H1 (cell line): ENCODE data around the gene C5orf58. TPM values are rescaled to one million over a fixed set of nuclear protein-coding genes. Genes with fewer than 3 reads are reported as not detected.

Source experiments
- CTCF ChIA-PET: fragments of 300-600 bp; sonication (Branson Sonifier 250); formaldehyde crosslinking; loops from one replicate; lab custom pipeline; 2021; ENCODE audit not compliant: partially characterized antibody; lab: Charles Lee
- POLR2A ChIA-PET: fragments of 300-600 bp; sonication (Branson Sonifier 250); formaldehyde crosslinking; loops from one replicate; lab custom pipeline; 2021; ENCODE audit warnings: inconsistent platforms; ENCODE audit not compliant: partially characterized antibody; lab: Charles Lee
- DNase-seq, 2 experiments: peaks; one replicate each; pipeline versions ENCODE4 v3.0.0 to v3.0.0-alpha.2; 2010 to 2022; ENCODE audit warnings: low spot score in 2 of 2, low read depth in 1 of 2, mixed read lengths in 1 of 2
- FAIRE-seq: peaks from 2 replicates; lab custom pipeline; 2011; peaks lifted over from hg19 to GRCh38; lab: Jason Lieb, UNC
- H2AFZ ChIP-seq: 2 replicates; pipeline ENCODE4 v1.8.1; 2012; ENCODE audit warnings: low read length, inconsistent platforms
- H2AK5ac ChIP-seq: 2 replicates; pipeline ENCODE4 v1.6.1; 2013; ENCODE audit warnings: low read depth, low read length
- H2BK120ac ChIP-seq: replicated peaks from 2 replicates; pipeline ENCODE3; 2013; ENCODE audit warnings: low read depth, low read length, inconsistent platforms
- H2BK12ac ChIP-seq: 2 replicates; pipeline ENCODE4 v1.6.1; 2013; ENCODE audit warnings: low read depth, low read length
- H2BK15ac ChIP-seq: 2 replicates; pipeline ENCODE4 v1.6.1; 2013; ENCODE audit warnings: low read length
- H2BK20ac ChIP-seq: 2 replicates; pipeline ENCODE4 v1.6.1; 2013; ENCODE audit warnings: low read length
- H2BK5ac ChIP-seq: 2 replicates; pipeline ENCODE4 v1.6.1; 2013; ENCODE audit warnings: low read depth, low read length
- H3K14ac ChIP-seq: 2 replicates; pipeline ENCODE4 v1.6.1; 2013; ENCODE audit warnings: inconsistent platforms; ENCODE audit not compliant: insufficient read length
- H3K18ac ChIP-seq: 2 replicates; pipeline ENCODE4 v1.6.1; 2013; ENCODE audit warnings: low read length; ENCODE audit errors: extremely low read depth
- H3K23ac ChIP-seq: 2 replicates; pipeline ENCODE4 v1.6.1; 2013; ENCODE audit warnings: inconsistent platforms; ENCODE audit not compliant: insufficient read length
- H3K23me2 ChIP-seq: 2 replicates; pipeline ENCODE4 v1.6.1; 2013; ENCODE audit warnings: low read depth, low read length
- H3K27ac ChIP-seq: 2 replicates; pipeline ENCODE4 v1.6.1; 2011; ENCODE audit warnings: low read depth, low read length, inconsistent platforms
- H3K27me3 ChIP-seq, 4 experiments: replicated peaks in 1 of 4; 1 replicate in 1 of 4; 2 replicates in 3 of 4; pipeline versions ENCODE4 v1.6.1 to v1.8.1; 2011 to 2013; ENCODE audit warnings: low read length in 3 of 4, mild to moderate bottlenecking in 3 of 4, inconsistent platforms in 2 of 4, mixed read lengths in 2 of 4, moderate library complexity in 1 of 4; ENCODE audit not compliant: control insufficient read depth in 3 of 4, insufficient read depth in 3 of 4; ENCODE audit errors: extremely low read depth in 1 of 4
- H3K36me3 ChIP-seq, 4 experiments: 2 replicates each; pipeline versions ENCODE4 v1.6.1 to v1.8.1; 2011 to 2013; ENCODE audit warnings: mild to moderate bottlenecking in 4 of 4, low read length in 3 of 4, moderate library complexity in 2 of 4, control low read depth in 1 of 4, inconsistent platforms in 1 of 4; ENCODE audit not compliant: insufficient read depth in 4 of 4, control insufficient read depth in 2 of 4
- H3K4ac ChIP-seq: replicated peaks from 2 replicates; pipeline ENCODE3; 2013; ENCODE audit warnings: low read length, low read depth, mixed read lengths, inconsistent platforms; ENCODE audit not compliant: insufficient read length
- H3K4me1 ChIP-seq, 4 experiments: replicated peaks in 1 of 4; 1 replicate in 1 of 4; 2 replicates in 3 of 4; pipeline versions ENCODE4 v1.6.1 to v1.8.1; 2011 to 2013; ENCODE audit warnings: low read length in 3 of 4, inconsistent platforms in 2 of 4, mixed read lengths in 1 of 4; ENCODE audit not compliant: insufficient read depth in 4 of 4, control insufficient read depth in 3 of 4
- H3K4me2 ChIP-seq, 2 experiments: 2 replicates each; pipeline versions ENCODE4 v1.6.1 to v1.8.1; 2011 to 2013; ENCODE audit warnings: low read depth in 2 of 2, low read length in 2 of 2, control low read depth in 1 of 2, inconsistent platforms in 1 of 2, mild to moderate bottlenecking in 1 of 2; ENCODE audit not compliant: insufficient read depth in 1 of 2
- H3K4me3 ChIP-seq, 4 experiments: fragments of 200-600, 300-600 bp in 1 of 4; sonication (generic), shearing (Covaris generic), sonication (Bioruptor Twin) in 1 of 4; 2 replicates each; pipeline versions ENCODE4 v1.5.1 to v1.8.1; 2011 to 2016; ENCODE audit warnings: low read length in 4 of 4, low read depth in 3 of 4, control low read depth in 2 of 4, inconsistent platforms in 2 of 4, mild to moderate bottlenecking in 2 of 4, mixed read lengths in 1 of 4, moderate library complexity in 1 of 4; ENCODE audit not compliant: insufficient read depth in 2 of 4; ENCODE audit errors: extremely low read depth in 1 of 4
- H3K56ac ChIP-seq: replicated peaks from 2 replicates; pipeline ENCODE3; 2013; ENCODE audit warnings: low read depth, mild to moderate bottlenecking, mixed read lengths, low read length, inconsistent platforms; ENCODE audit not compliant: insufficient read length
- H3K79me1 ChIP-seq: 2 replicates; pipeline ENCODE4 v1.6.1; 2013; ENCODE audit warnings: low read depth, low read length, control low read depth
- H3K79me2 ChIP-seq, 2 experiments: 2 replicates each; pipeline versions ENCODE4 v1.6.1 to v1.8.1; 2012 to 2013; ENCODE audit warnings: low read length in 2 of 2, mild to moderate bottlenecking in 2 of 2, inconsistent platforms in 1 of 2; ENCODE audit not compliant: insufficient read depth in 2 of 2, control insufficient read depth in 1 of 2
- H3K9ac ChIP-seq, 4 experiments: replicated peaks in 1 of 4; 1 replicate in 1 of 4; 2 replicates in 3 of 4; pipeline versions ENCODE4 v1.6.1 to v1.8.1; 2011 to 2013; ENCODE audit warnings: low read depth in 3 of 4, low read length in 3 of 4, control low read depth in 2 of 4, mild to moderate bottlenecking in 2 of 4, moderate library complexity in 2 of 4, inconsistent platforms in 1 of 4; ENCODE audit errors: extremely low read depth in 1 of 4
- H3K9me3 ChIP-seq, 2 experiments: 2 replicates each; pipeline versions ENCODE4 v1.6.1 to v1.8.1; 2012 to 2013; ENCODE audit warnings: mild to moderate bottlenecking in 2 of 2, moderate library complexity in 2 of 2, control low read depth in 1 of 2, inconsistent platforms in 1 of 2, low read depth in 1 of 2, low read length in 1 of 2, mixed read lengths in 1 of 2; ENCODE audit not compliant: insufficient read depth in 2 of 2
- H4K20me1 ChIP-seq, 2 experiments: replicated peaks in 1 of 2; 2 replicates each; pipeline versions ENCODE3 to v1.8.1; 2011 to 2013; ENCODE audit warnings: inconsistent platforms in 2 of 2, low read length in 2 of 2, mild to moderate bottlenecking in 1 of 2; ENCODE audit not compliant: insufficient read depth in 2 of 2, control insufficient read depth in 1 of 2
- H4K5ac ChIP-seq: 2 replicates; pipeline ENCODE4 v1.6.1; 2013; ENCODE audit warnings: low read length, low read depth, mixed read lengths, inconsistent platforms; ENCODE audit not compliant: insufficient read length
- H4K8ac ChIP-seq: 2 replicates; pipeline ENCODE4 v1.8.0; 2013; ENCODE audit warnings: mild to moderate bottlenecking, moderate library complexity, low read length, inconsistent platforms; ENCODE audit not compliant: insufficient read depth; ENCODE audit errors: extremely low read depth
- H4K91ac ChIP-seq: replicated peaks from 2 replicates; pipeline ENCODE3; 2013; ENCODE audit warnings: low read length, mixed read lengths, inconsistent platforms; ENCODE audit not compliant: insufficient read length
- CHD1 ChIP-seq: IDR thresholded peaks from 2 replicates; pipeline ENCODE4 v1.6.1; 2012; ENCODE audit warnings: low read depth, low read length, improper control_type of control experiment
- GTF2F1 ChIP-seq: IDR thresholded peaks from 2 replicates; pipeline ENCODE4 v1.6.1; 2012; ENCODE audit warnings: low read depth, low read length, improper control_type of control experiment, borderline replicate concordance
- HDAC2 ChIP-seq, 2 experiments: fragments of 300-600 bp in 1 of 2; sonication (generic) in 1 of 2; IDR thresholded peaks; 2 replicates each; pipeline ENCODE4 v1.6.1; 2011 to 2012; ENCODE audit warnings: low read depth in 2 of 2, low read length in 2 of 2, mild to moderate bottlenecking in 2 of 2, moderate library complexity in 2 of 2, borderline replicate concordance in 1 of 2, inconsistent platforms in 1 of 2
- RBBP5 ChIP-seq: IDR thresholded peaks from 2 replicates; pipeline ENCODE4 v1.7.1; 2012; ENCODE audit warnings: low read depth, mild to moderate bottlenecking, inconsistent platforms, low read length, moderate library complexity, borderline replicate concordance
- RNF2 ChIP-seq: fragments of 200-900, 300-1000 bp; sonication (generic); IDR thresholded peaks from 2 replicates; pipeline ENCODE4 v1.7.1; 2016; ENCODE audit warnings: borderline replicate concordance, low read depth, mild to moderate bottlenecking, antibody characterized with exemption, low read length; ENCODE audit not compliant: poor library complexity, severe bottlenecking; ENCODE audit errors: missing control alignments
- SIN3A ChIP-seq, 2 experiments: IDR thresholded peaks in 1 of 2; conservative IDR thresholded peaks in 1 of 2; 2 replicates each; pipeline ENCODE4 v1.6.1; 2011 to 2012; ENCODE audit warnings: low read length in 2 of 2, improper control_type of control experiment in 1 of 2, low read depth in 1 of 2, mild to moderate bottlenecking in 1 of 2
- ZNF274 ChIP-seq: IDR thresholded peaks from 2 replicates; pipeline ENCODE4 v1.7.0; 2012; ENCODE audit warnings: low read length, borderline replicate concordance; ENCODE audit errors: extremely low read depth
- WGBS, 2 experiments: shearing (Covaris generic) in 1 of 2; methylation state at CpG; one replicate each; pipeline versions ENCODE4 v1.1.6 to v1.1.7; 2013 to 2015; ENCODE audit warnings: low lambda C conversion rate in 2 of 2, mixed read lengths in 2 of 2, inconsistent platforms in 1 of 2, low coverage in 1 of 2, missing lambda C conversion rate in 1 of 2; ENCODE audit not compliant: insufficient replicate concordance in 2 of 2, insufficient coverage in 1 of 2, insufficient read length in 1 of 2; ENCODE audit errors: extremely low coverage in 1 of 2, missing lambda C conversion rate in 1 of 2; 5-methylcytosine and 5-hydroxymethylcytosine counted together
- polyA plus RNA-seq, 7 experiments: library from polyadenylated mRNA; depleted of rRNA in 3 of 7; stranded (reverse) in 5 of 7; unstranded in 2 of 7; fragments of >200 nt in 5 of 7; fragments of 200-250 nt in 2 of 7; gene quantifications; 1 replicate in 5 of 7; 2 replicates in 1 of 7; 4 replicates in 1 of 7; pipeline versions ENCODE4 v1.2.1 to v1.2.3, GENCODE V29; 2011 to 2013; ENCODE audit warnings: missing spikeins in 2 of 7, mixed read lengths in 2 of 7
- total RNA-seq: library from RNA; stranded (reverse); fragmentation: NEBNext Ultra II Directional; extraction: Animal tissue kit (Norgen Biotek cat#: 25700); gene quantifications from 2 replicates; pipeline ENCODE4 v1.2.1, GENCODE V29; 2021

Gene C5orf58
- total and polyA plus RNA-seq, 2 of the 8 experiments (the other 6 are each of a cell fraction or from before 2014, with no cell fraction given), result 0.24 to 1.6 TPM

- H2BK20ac ChIP-seq, result no peak overlapping the region
- H2BK120ac ChIP-seq, result no peak overlapping the region
- POLR2A ChIA-PET, result no interaction called here
- no peak overlapping the region for H2AFZ ChIP-seq
- DNase-seq, result no peak
- no peak overlapping the region for H2AK5ac ChIP-seq
- H3K36me3 ChIP-seq, result no peaks in the 10 kb centered on the region
- no peak overlapping the region for H2BK5ac ChIP-seq
- no peak overlapping the region for H3K56ac ChIP-seq
- H4K20me1 ChIP-seq, result no peaks in the 10 kb centered on the region
- no peak for FAIRE-seq
- no peak overlapping the region for H3K23ac ChIP-seq
- no peak overlapping the region for H3K27ac ChIP-seq
- H3K79me1 ChIP-seq, result no peaks in the 10 kb centered on the region
- CTCF ChIA-PET, result interaction anchor here (0.9 to 3.4 kb wide), 4 partner anchors 12 to 204 kb away, joined by 3 to 14 read pairs (median 4); no protein-coding TSS in a partner anchor
- H3K9me3 ChIP-seq, result peaks cover 14 to 17% of the 10 kb centered on the region in 2 experiments; a peak in 3 of 4 replicates
- no peaks in the 10 kb centered on the region for H3K27me3 ChIP-seq
- no peak overlapping the region for H3K4ac ChIP-seq
- H3K14ac ChIP-seq, result no peak overlapping the region
- H4K91ac ChIP-seq, result no peak overlapping the region
- H3K4me3 ChIP-seq, result no peak overlapping the region
- H3K18ac ChIP-seq, result no peak overlapping the region
- WGBS, 2 experiments, result 86% methylated on average over 3 of the region's 3 CpGs; no CpG with 5 or more reads in 1 of the 2 experiments
- H3K4me2 ChIP-seq, result no peak overlapping the region
- H4K8ac ChIP-seq, result no peak overlapping the region
- H2BK12ac ChIP-seq, result no peak overlapping the region
- H4K5ac ChIP-seq, result no peak overlapping the region
- peaks cover 2 to 10% (median 5%) of the 10 kb centered on the region in 4 experiments; a peak in 4 of 7 replicates for H3K4me1 ChIP-seq
- TF ChIP-seq RBBP5, result no peak
- no peak for TF ChIP-seq SIN3A (conservative IDR thresholded peaks at IDR 0.05 in 1 of 2, IDR thresholded peaks at IDR 0.05 in 1 of 2; ENCODE audit: low read depth in 1 of 2, low read length in 2 of 2)
- TF ChIP-seq GTF2F1, result no peak
- TF ChIP-seq HDAC2 (IDR thresholded peaks at IDR 0.05; ENCODE audit: borderline replicate concordance in 1 of 2, low read depth in 2 of 2, low read length in 2 of 2), result no peak
- TF ChIP-seq ZNF274, result no peak
- TF ChIP-seq CHD1, result no peak
- no peak for TF ChIP-seq RNF2
- no peak overlapping the region for H3K9ac ChIP-seq
- no peak overlapping the region for H2BK15ac ChIP-seq
- H3K79me2 ChIP-seq, result no peaks in the 10 kb centered on the region
- no peaks in the 10 kb centered on the region for H3K23me2 ChIP-seq
These were observed 55.8 kb downstream of the C5orf58 start for GRCh38 chr5:170288551-170288950.
